Measurements from ENCODE around the gene FAM168A. TPM values are rescaled to one million over a fixed set of nuclear protein-coding genes. Genes with fewer than 3 reads are reported as not detected.

The FAM168A gene
- total RNA-seq, 4 donors from 2014 or later, result 31.1 to 50.8 (median 41.1) TPM

DNA sequence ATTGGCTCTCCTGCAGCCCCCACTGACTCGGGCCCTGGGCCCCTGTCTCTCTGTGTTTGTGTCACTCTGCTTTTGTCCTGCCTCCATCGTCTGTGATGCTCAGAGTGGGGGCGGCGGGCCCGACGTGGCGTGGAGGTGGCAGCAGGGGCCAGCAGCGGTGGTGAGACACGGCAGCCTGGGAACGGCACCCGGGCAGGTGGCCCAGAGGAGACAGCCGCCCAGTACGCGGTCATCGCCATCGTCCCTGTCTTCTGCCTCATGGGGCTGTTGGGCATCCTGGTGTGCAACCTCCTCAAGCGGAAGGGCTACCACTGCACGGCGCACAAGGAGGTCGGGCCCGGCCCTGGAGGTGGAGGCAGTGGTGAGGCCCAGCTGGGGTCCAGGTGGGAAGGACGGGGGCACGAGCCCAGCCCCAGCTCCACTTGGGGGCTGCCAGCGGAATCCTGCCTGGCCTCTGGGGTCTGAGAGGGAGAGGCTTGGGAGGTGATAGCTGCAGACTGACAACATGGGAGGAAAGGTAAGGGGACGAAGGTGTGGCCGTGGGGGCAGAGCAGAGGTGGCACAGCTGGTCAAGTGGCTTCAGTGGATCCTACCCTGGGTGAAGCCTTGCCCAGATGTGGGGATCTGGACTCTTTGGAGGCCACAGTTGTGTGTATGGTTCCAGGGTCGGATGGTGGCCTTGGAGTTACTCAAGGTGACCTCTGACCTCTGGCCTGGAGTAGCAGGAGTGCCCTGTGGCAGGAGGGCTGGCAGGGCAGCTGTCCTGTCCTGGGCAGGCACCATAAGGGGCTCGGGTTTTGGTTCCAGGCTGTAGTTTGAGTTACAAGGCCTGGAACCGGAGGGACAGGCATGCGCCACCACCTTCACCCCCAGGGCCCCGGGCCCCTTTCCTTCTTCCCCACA, 205.6 kb downstream of the FAM168A start:
- intact Hi-C loops (cut with DNase I), result loop anchor here (2.0 to 10.0 kb wide), 3 partner anchors 42 to 208 kb away; no protein-coding TSS in a partner anchor
- WGBS, result 90% methylated on average over 28 of the region's 31 CpGs
- Histone ChIP-seq H3K36me3 (peaks cover 0 to 4% (median 1%) of the 10 kb centered on the region in 4 donors), H3K27ac (replicated peaks in 1 of 4) (no peak overlapping the region), H3K27me3 (no peaks in the 10 kb centered on the region), H3K4me3 (no peak overlapping the region), H3K9me3 (no peaks in the 10 kb centered on the region), H3K4me1 (peaks cover 16 to 27% (median 19%) of the 10 kb centered on the region in 4 donors)
- no peak for DNase-seq (ENCODE audit: extremely low spot score)
- no peak for TF ChIP-seq POLR2AphosphoS5 (IDR thresholded peaks at IDR 0.05)
- TF ChIP-seq EP300 (IDR thresholded peaks at IDR 0.05), result no peak
- TF ChIP-seq, protein P1, sequence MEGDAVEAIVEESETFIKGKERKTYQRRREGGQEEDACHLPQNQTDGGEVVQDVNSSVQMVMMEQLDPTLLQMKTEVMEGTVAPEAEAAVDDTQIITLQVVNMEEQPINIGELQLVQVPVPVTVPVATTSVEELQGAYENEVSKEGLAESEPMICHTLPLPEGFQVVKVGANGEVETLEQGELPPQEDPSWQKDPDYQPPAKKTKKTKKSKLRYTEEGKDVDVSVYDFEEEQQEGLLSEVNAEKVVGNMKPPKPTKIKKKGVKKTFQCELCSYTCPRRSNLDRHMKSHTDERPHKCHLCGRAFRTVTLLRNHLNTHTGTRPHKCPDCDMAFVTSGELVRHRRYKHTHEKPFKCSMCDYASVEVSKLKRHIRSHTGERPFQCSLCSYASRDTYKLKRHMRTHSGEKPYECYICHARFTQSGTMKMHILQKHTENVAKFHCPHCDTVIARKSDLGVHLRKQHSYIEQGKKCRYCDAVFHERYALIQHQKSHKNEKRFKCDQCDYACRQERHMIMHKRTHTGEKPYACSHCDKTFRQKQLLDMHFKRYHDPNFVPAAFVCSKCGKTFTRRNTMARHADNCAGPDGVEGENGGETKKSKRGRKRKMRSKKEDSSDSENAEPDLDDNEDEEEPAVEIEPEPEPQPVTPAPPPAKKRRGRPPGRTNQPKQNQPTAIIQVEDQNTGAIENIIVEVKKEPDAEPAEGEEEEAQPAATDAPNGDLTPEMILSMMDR (IDR thresholded peaks at IDR 0.05), result no peak
- no peak for TF ChIP-seq POLR2A (IDR thresholded peaks at IDR 0.05; ENCODE audit: low read depth)

DNA sequence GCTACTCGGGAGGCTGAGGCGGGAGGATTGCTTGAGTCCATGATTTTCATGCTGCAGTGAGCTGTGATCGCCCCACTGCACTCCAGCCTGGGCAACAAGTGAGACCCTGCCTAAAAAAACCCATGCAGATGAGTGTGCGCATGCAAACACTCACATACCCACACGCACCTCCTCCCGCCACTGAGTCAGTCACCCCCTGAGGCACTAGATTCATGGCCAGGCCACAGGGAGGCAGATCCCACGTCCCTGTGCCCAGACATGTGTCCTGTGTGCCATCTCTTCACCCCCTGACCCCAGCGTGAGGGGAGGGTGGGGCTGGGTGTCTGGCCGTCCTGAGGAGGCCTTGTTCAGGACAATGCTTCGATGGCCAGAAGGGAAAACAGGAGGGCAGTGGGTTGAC, 206.2 kb downstream of the FAM168A start:
- Histone ChIP-seq H3K27me3 (no peaks in the 10 kb centered on the region), H3K27ac (replicated peaks in 1 of 4) (no peak overlapping the region), H3K4me3 (no peak overlapping the region), H3K9me3 (no peaks in the 10 kb centered on the region), H3K4me1 (peaks cover 16 to 29% (median 19%) of the 10 kb centered on the region in 4 donors), H3K36me3 (peaks cover 0 to 4% (median 1%) of the 10 kb centered on the region in 4 donors)
- no peak for DNase-seq (ENCODE audit: extremely low spot score)
- intact Hi-C loops (cut with DNase I), result loop anchor here (2.0 to 10.0 kb wide), 3 partner anchors 41 to 207 kb away; no protein-coding TSS in a partner anchor
- 88% methylated on average over 10 of the region's 10 CpGs for WGBS
- TF ChIP-seq, protein P1 (IDR thresholded peaks at IDR 0.05), result no peak
- TF ChIP-seq EP300 (IDR thresholded peaks at IDR 0.05) (no peak), POLR2AphosphoS5 (IDR thresholded peaks at IDR 0.05) (no peak), POLR2A (IDR thresholded peaks at IDR 0.05; ENCODE audit: low read depth) (no peak)

DNA sequence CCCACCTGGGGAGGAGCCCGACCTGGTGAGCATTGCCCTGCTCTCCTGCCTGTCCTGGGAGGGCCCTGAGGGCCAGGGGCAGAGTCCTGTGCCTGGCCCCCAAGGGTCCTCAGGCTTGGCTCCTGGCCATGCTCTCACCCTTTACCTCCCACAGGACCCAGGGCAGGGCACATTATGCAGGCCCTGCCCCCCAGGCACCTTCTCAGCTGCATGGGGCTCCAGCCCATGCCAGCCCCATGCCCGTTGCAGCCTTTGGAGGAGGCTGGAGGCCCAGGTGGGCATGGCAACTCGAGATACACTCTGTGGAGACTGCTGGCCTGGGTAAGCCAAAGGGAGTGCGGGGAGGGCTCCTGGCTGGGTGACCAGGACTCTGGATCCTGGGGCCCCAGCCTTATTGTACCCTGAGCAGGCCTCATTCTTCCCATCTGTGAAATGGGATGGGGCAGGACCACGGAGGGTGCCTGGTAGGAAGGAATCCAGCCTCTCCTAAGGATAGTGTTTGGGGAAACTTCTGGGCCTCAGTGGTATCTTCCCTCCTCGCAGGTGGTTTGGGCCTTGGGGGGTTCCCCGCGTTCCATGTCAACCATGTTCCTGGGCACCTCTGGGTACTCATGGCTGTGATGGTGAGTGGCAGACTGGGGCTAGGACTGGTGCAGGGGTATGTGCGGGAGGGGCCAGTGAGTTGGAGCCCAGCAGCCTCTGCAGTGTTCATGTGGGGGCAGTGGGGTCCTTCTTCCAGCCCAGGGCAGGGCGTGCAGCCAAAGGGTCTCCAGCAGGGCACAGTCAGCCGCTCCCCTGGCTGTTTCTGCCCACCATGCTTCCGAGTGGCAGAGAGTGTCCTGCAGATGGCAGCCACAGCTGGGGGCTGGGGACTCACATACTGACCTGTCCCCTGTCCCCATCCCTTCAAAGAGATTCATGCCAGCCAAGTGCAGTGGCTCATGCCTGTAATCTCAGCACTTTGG, 207.0 kb downstream of the FAM168A start:
- no peak for TF ChIP-seq POLR2AphosphoS5 (IDR thresholded peaks at IDR 0.05)
- TF ChIP-seq, protein P1 (IDR thresholded peaks at IDR 0.05), result no peak
- TF ChIP-seq EP300 (IDR thresholded peaks at IDR 0.05), result no peak
- no peak for TF ChIP-seq POLR2A (IDR thresholded peaks at IDR 0.05; ENCODE audit: low read depth)
- no peaks in the 10 kb centered on the region for H3K9me3 ChIP-seq
- no peaks in the 10 kb centered on the region for H3K27me3 ChIP-seq
- peaks cover 16 to 37% (median 23%) of the 10 kb centered on the region in 4 donors for H3K4me1 ChIP-seq
- H3K36me3 ChIP-seq, result peaks cover 0 to 4% (median 0%) of the 10 kb centered on the region in 4 donors
- no peak for DNase-seq (ENCODE audit: extremely low spot score)
- H3K4me3 ChIP-seq, result no peak overlapping the region
- intact Hi-C loops (cut with DNase I), result loop anchor here (5.0 to 10.0 kb wide), 2 partner anchors 94 to 206 kb away; no protein-coding TSS in a partner anchor
- H3K27ac ChIP-seq (replicated peaks in 1 of 4), result no peak overlapping the region
- 100% methylated on average over 5 of the region's 12 CpGs for WGBS

DNA sequence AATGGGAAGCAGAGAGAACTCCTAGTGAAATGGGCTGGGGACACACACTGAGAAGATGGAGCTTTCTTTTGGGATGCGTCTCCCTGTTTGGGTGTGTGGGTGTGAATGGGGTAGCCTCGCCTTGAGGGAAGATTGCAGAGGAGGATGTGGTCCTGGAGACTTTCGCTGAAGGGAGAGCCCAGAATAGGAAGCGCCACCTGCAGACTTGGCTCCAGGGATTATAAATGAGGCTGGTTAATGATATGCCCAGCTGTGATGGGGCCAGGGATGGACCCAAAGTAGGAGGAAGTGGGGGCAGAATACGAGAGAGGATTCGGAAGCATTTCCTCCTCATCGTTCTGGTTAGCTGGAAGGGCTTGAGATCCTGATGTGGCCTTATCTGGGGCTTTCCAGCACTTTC, 208.0 kb downstream of the FAM168A start:
- Histone ChIP-seq H3K27me3 (no peaks in the 10 kb centered on the region), H3K4me3 (no peak overlapping the region), H3K36me3 (no peaks in the 10 kb centered on the region), H3K27ac (replicated peaks in 1 of 4) (no peak overlapping the region), H3K9me3 (no peaks in the 10 kb centered on the region), H3K4me1 (peaks cover 22 to 46% (median 26%) of the 10 kb centered on the region in 4 donors)
- TF ChIP-seq POLR2A (IDR thresholded peaks at IDR 0.05; ENCODE audit: low read depth) (no peak), EP300 (IDR thresholded peaks at IDR 0.05) (no peak), POLR2AphosphoS5 (IDR thresholded peaks at IDR 0.05) (no peak)
- TF ChIP-seq, protein P1 (IDR thresholded peaks at IDR 0.05), result no peak
- DNase-seq (ENCODE audit: extremely low spot score), result no peak
- intact Hi-C loops (cut with DNase I), result loop anchor here (5.0 to 10.0 kb wide), 2 partner anchors 93 to 205 kb away; no protein-coding TSS in a partner anchor
- WGBS, result 81% methylated on average over 7 of the region's 7 CpGs

Measured in esophagus muscularis mucosa (tissue), 4 donors.